K562 (cell line): ENCODE results near the gene IL3RA. TPM values are rescaled to one million over a fixed set of nuclear protein-coding genes. Genes with fewer than 3 reads are reported as not detected.
"Not testable (repeated sequence)": the region's sequence is repeated elsewhere in the genome, so short reads cannot be mapped to it uniquely, and the experiment has no call there.

ENCODE experiments used
- ATAC-seq: fragments of 200-7000 bp; cut with Tn5 transposase; 3 replicates; pipeline ENCODE4 v1.9.1; 2020; ENCODE audit warnings: moderate library complexity
- BruUV-seq: library from RNA; stranded (reverse); fragments of 400-500 nt; replicated peaks from 2 replicates; lab custom pipeline; 2021; lab: Mats Ljungman, UMichigan
- CTCF ChIA-PET: fragments of 300-600 bp; formaldehyde crosslinking; extraction: SDS; loops from one replicate; lab custom pipeline; 2021; ENCODE audit warnings: low intra/inter-chr PET ratio; lab: Yijun Ruan, JAX
- POLR2A ChIA-PET: fragments of 300-600, 350-650 bp; sonication (Branson Sonifier 250); formaldehyde crosslinking; extraction: SDS; loops from one replicate; lab custom pipeline; 2021; ENCODE audit warnings: antibody characterized with exemption, inconsistent platforms; lab: Yijun Ruan, JAX
- DNase-seq, 4 experiments: peaks; one replicate each; pipeline versions ENCODE4 v3.0.0 to v3.0.0-alpha.2; 2011 to 2018; ENCODE audit warnings: low spot score in 3 of 4, mixed read lengths in 3 of 4; ENCODE audit errors: extremely low read depth in 1 of 4
- FAIRE-seq: peaks from 2 replicates; lab custom pipeline; 2011; peaks lifted over from hg19 to GRCh38; lab: Jason Lieb, UNC
- H2AFZ ChIP-seq: 2 replicates; pipeline ENCODE4 v1.6.0; 2011; ENCODE audit warnings: low read depth, low read length, control low read depth, inconsistent platforms
- H3K27ac ChIP-seq: fragments of 200-600 bp; 3 replicates; pipeline ENCODE4 v1.8.0; 2011; ENCODE audit warnings: low read depth, mild to moderate bottlenecking, control low read depth, inconsistent platforms, low read length, moderate library complexity, mixed read lengths; ENCODE audit errors: extremely low read depth
- H3K27me3 ChIP-seq, 2 experiments: fragments of 300-600 bp in 1 of 2; 2 replicates in 1 of 2; 3 replicates in 1 of 2; pipeline versions ENCODE4 v1.6.0 to v1.8.0; 2011; ENCODE audit warnings: inconsistent platforms in 2 of 2, low read length in 2 of 2, mild to moderate bottlenecking in 1 of 2, mixed read lengths in 1 of 2, moderate library complexity in 1 of 2; ENCODE audit not compliant: control insufficient read depth in 2 of 2, insufficient read depth in 2 of 2
- H3K36me3 ChIP-seq: fragments of 300-600 bp; 3 replicates; pipeline ENCODE4 v1.8.0; 2011; ENCODE audit warnings: mild to moderate bottlenecking, low read length, inconsistent platforms; ENCODE audit not compliant: control insufficient read depth, insufficient read depth
- H3K4me1 ChIP-seq, 2 experiments: fragments of 200-600 bp in 1 of 2; replicated peaks in 1 of 2; 2 replicates in 1 of 2; 3 replicates in 1 of 2; pipeline versions ENCODE4 v1.5.1 to v1.8.0; 2011; ENCODE audit warnings: inconsistent platforms in 2 of 2, low read length in 2 of 2, mild to moderate bottlenecking in 1 of 2, mixed read lengths in 1 of 2, moderate library complexity in 1 of 2; ENCODE audit not compliant: control insufficient read depth in 2 of 2, insufficient read depth in 2 of 2
- H3K4me2 ChIP-seq: 2 replicates; pipeline ENCODE4 v1.6.1; 2011; ENCODE audit warnings: low read length, control low read depth, inconsistent platforms, mixed read lengths; ENCODE audit not compliant: insufficient read depth
- H3K4me3 ChIP-seq: fragments of 200-600 bp; sonication (generic), shearing (Covaris generic); 2 replicates; pipeline ENCODE4 v1.5.1; 2016; ENCODE audit warnings: control low read depth, inconsistent platforms
- H3K79me2 ChIP-seq: fragments of 200-600 bp; 3 replicates; pipeline ENCODE4 v1.8.0; 2011; ENCODE audit warnings: low read length, inconsistent platforms; ENCODE audit not compliant: control insufficient read depth, insufficient read depth
- H3K9ac ChIP-seq, 2 experiments: 2 replicates each; pipeline versions ENCODE4 v1.6.0 to v1.6.1; 2011; ENCODE audit warnings: low read depth in 2 of 2, low read length in 2 of 2, control low read depth in 1 of 2, inconsistent platforms in 1 of 2, mild to moderate bottlenecking in 1 of 2, mixed read lengths in 1 of 2; ENCODE audit not compliant: insufficient read depth in 1 of 2
- H3K9me1 ChIP-seq: one replicate; pipeline ENCODE4 v1.6.0; 2011; ENCODE audit warnings: inconsistent platforms, mild to moderate bottlenecking, low read length, moderate library complexity; ENCODE audit not compliant: control insufficient read depth, insufficient read depth
- H3K9me3 ChIP-seq: replicated peaks from 2 replicates; pipeline ENCODE4 v1.5.1; 2011; ENCODE audit warnings: low read depth, low read length, inconsistent platforms; ENCODE audit not compliant: control insufficient read depth, insufficient read depth
- H4K20me1 ChIP-seq: replicated peaks from 2 replicates; pipeline ENCODE4 v1.6.1; 2011; ENCODE audit warnings: low read length, inconsistent platforms, mixed read lengths; ENCODE audit not compliant: control insufficient read depth, insufficient read depth
- FOXK1 ChIP-seq: sonication (generic); formaldehyde crosslinking; IDR thresholded peaks from 2 replicates; pipeline ENCODE4 v1.8.0; 2022; ENCODE audit warnings: missing genetic modification reagents, mild to moderate bottlenecking, borderline replicate concordance
- FOXP1 ChIP-seq: sonication (generic); formaldehyde crosslinking; IDR thresholded peaks from 2 replicates; pipeline ENCODE4 v1.8.0; 2022; ENCODE audit warnings: mild to moderate bottlenecking, missing genetic modification reagents
- HDAC3 ChIP-seq: fragments of 450-650 bp; IDR thresholded peaks from 2 replicates; pipeline ENCODE4 v1.6.1; 2018; ENCODE audit warnings: borderline replicate concordance, mild to moderate bottlenecking, moderate library complexity; ENCODE audit not compliant: partially characterized antibody
- HIVEP1 ChIP-seq: fragments of 250-450 bp; sonication (Bioruptor Pico); IDR thresholded peaks from 2 replicates; pipeline ENCODE4 v1.4.0; 2020; ENCODE audit warnings: mild to moderate bottlenecking
- MAFG ChIP-seq: fragments of 450-650 bp; conservative IDR thresholded peaks from 2 replicates; pipeline ENCODE4 v1.6.1; 2016; ENCODE audit warnings: missing genetic modification characterization, missing compliant biosample characterization
- PHF20 ChIP-seq: fragments of 450-650 bp; IDR thresholded peaks from 2 replicates; pipeline ENCODE4 v1.6.1; 2018; ENCODE audit not compliant: partially characterized antibody
- PREB ChIP-seq: sonication (generic); formaldehyde crosslinking; IDR thresholded peaks from 2 replicates; pipeline ENCODE4 v1.8.1; 2023; ENCODE audit warnings: mild to moderate bottlenecking, missing genetic modification reagents
- RFX5 ChIP-seq: IDR thresholded peaks from 2 replicates; pipeline ENCODE4 v1.6.1; 2011; ENCODE audit warnings: low read depth, mild to moderate bottlenecking, improper control_type of control experiment, low read length
- SAFB ChIP-seq: fragments of 200-400 bp; formaldehyde crosslinking; IDR thresholded peaks from 2 replicates; pipeline ENCODE4 v1.6.1; 2017; ENCODE audit warnings: low read depth, low read length, borderline replicate concordance
- SMAD2 ChIP-seq: fragments of 150-350 bp; IDR thresholded peaks from 2 replicates; pipeline ENCODE4 v1.6.1; 2014; ENCODE audit warnings: low read depth, mild to moderate bottlenecking, low read length
- SRSF9 ChIP-seq: fragments of 200-400 bp; formaldehyde crosslinking; IDR thresholded peaks from 2 replicates; pipeline ENCODE4 v1.6.1; 2017; ENCODE audit warnings: low read depth, low read length, borderline replicate concordance
- USF1 ChIP-seq: sonication (generic); formaldehyde crosslinking; IDR thresholded peaks from 2 replicates; pipeline ENCODE4 v1.9.0; 2022; ENCODE audit warnings: mild to moderate bottlenecking, missing genetic modification reagents
- ZNF197 ChIP-seq: fragments of 200-800 bp; sonication (Bioruptor generic); IDR thresholded peaks from 2 replicates; pipeline ENCODE4 v1.6.1; 2016; ENCODE audit warnings: low read depth, missing genetic modification characterization, missing compliant biosample characterization
- ZNF324 ChIP-seq: fragments of 250-450 bp; sonication (Bioruptor Pico); IDR thresholded peaks from 2 replicates; pipeline ENCODE4 v1.4.0; 2020; ENCODE audit warnings: mild to moderate bottlenecking
- WGBS: fragments of 100-300 bp; shearing (Covaris generic); methylation state at CpG from one replicate; pipeline ENCODE4 v1.1.6; 2016; ENCODE audit warnings: low coverage, mixed read lengths; ENCODE audit not compliant: insufficient coverage; ENCODE audit errors: missing lambda C conversion rate; 5-methylcytosine and 5-hydroxymethylcytosine counted together
- in situ Hi-C: fragments of 300-500 bp; cut with MboI; formaldehyde crosslinking; loops from 4 replicates; pipeline ENCODE4 v1.15.0; 2018; ENCODE audit warnings: inconsistent platforms, mixed read lengths
- intact Hi-C: fragments of 100-400 bp; cut with micrococcal nuclease; formaldehyde crosslinking; loops from 2 replicates; pipeline ENCODE4 v1.14.2; 2022
- polyA plus RNA-seq, 8 experiments: library from polyadenylated mRNA; depleted of rRNA in 4 of 8; stranded (reverse) in 5 of 8; unstranded in 3 of 8; fragments of >200 nt; fragmentation: Nextera tagmentation in 2 of 8; fragmentation: Illumina TruSeq in 1 of 8; extraction: Ambion mirVana in 2 of 8; extraction: Trizol in 1 of 8; gene quantifications; 2 replicates each; pipeline versions ENCODE4 v1.2.1 to v1.2.3, GENCODE V29; 2011 to 2014; ENCODE audit warnings: inconsistent platforms in 1 of 8, missing spikeins in 1 of 8
- total RNA-seq, 7 experiments: library from RNA; depleted of rRNA in 6 of 7; stranded (reverse); fragments of >200 nt in 6 of 7; fragmentation: Illumina TruSeq in 2 of 7; extraction: Trizol in 2 of 7; gene quantifications; 2 replicates each; pipeline versions ENCODE4 v1.2.1 to v1.2.3, GENCODE V29; 2011 to 2021; ENCODE audit warnings: low replicate concordance in 1 of 7

The IL3RA gene
- total and polyA plus RNA-seq, 9 of the 15 experiments (the other 6 are each of a cell fraction or from before 2014, with no cell fraction given): not detected

DNA sequence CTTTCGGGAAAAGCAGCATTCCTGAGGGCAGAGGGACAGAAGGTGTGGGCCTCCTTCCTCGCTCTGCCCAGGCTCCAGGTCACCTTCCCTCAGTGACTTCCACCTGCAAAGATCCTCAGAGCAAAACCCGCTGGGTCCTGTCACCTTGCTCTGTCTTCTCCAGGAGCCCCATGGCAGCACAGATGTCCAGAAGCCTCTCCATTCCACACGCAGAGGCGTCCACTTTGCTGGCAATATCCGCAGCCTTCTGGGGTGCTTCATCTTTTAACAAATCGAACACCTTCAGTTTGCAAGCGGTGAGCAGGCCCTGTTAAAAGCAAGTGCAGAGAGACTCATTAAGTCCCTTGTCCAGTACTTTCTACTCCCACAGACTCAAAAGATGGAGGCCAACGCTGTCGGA, 88.8 kb downstream of the IL3RA start:
- Histone ChIP-seq H3K36me3 (peaks cover 11% of the 10 kb centered on the region; the same call in 2 of the 3 replicates), H3K4me3 (no peak overlapping the region), H3K79me2 (no peaks in the 10 kb centered on the region), H3K27me3 (no peaks in the 10 kb centered on the region), H3K4me1 (peaks cover 0 to 4% of the 10 kb centered on the region in 2 experiments; a peak in 2 of 5 replicates), H3K4me2 (no peak overlapping the region), H4K20me1 (no peaks in the 10 kb centered on the region), H3K9me1 (no peaks in the 10 kb centered on the region), H3K9me3 (no peaks in the 10 kb centered on the region; the same call in 1 of the 2 replicates), H3K9ac (no peak overlapping the region), H3K27ac (no peak overlapping the region), H2AFZ (no peak overlapping the region)
- no peak for ATAC-seq
- no peak for DNase-seq
- CTCF ChIA-PET: no interaction called here
- POLR2A ChIA-PET: no interaction called here
- intact Hi-C loops (no loop called here), in situ Hi-C loops (no loop called here)
- 67% methylated on average over 8 of the region's 10 CpGs for WGBS
- FAIRE-seq: no peak
- TF ChIP-seq SAFB: no peak
- TF ChIP-seq PHF20: no peak
- TF ChIP-seq HDAC3: no peak
- TF ChIP-seq SMAD2: no peak
- TF ChIP-seq ZNF324 (CRISPR knock-in tag): no peak
- TF ChIP-seq USF1 (CRISPR knock-in tag): no peak
- TF ChIP-seq PREB (CRISPR knock-in tag): no peak
- TF ChIP-seq ZNF197 (CRISPR knock-in tag): no peak
- no peak for TF ChIP-seq FOXK1 (CRISPR knock-in tag)
- no peak for TF ChIP-seq RFX5
- TF ChIP-seq SRSF9: no peak
- TF ChIP-seq FOXP1 (CRISPR knock-in tag): no peak
- TF ChIP-seq HIVEP1: no peak
- TF ChIP-seq MAFG (tag): no peak
- no TSS peak for BruUV-seq

DNA sequence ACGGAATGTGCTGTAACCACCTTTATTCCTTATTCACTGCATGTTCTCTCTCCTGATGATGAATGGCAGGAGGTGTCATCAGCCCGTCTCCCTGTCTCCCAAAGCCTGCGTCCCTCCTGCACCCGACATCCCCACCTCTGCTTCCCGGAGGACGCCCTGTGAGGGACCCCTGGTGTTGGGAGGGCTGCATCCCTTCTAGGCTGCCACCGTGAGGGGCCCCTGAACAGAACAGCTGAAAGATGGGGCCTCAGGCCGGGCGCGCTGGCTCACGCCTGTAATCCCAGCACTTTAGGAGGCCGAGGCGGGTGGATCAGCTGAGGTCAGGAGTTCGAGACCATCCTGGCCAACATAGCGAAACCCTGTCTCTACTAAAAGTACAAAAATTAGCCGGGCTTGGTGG, 89.7 kb downstream of the IL3RA start:
- H3K36me3 ChIP-seq, H3K9me1 ChIP-seq, H3K27ac ChIP-seq, FAIRE-seq, H3K79me2 ChIP-seq, H3K4me1 ChIP-seq, H3K27me3 ChIP-seq, H2AFZ ChIP-seq, CTCF ChIA-PET, POLR2A ChIA-PET, DNase-seq, BruUV-seq, H3K9ac ChIP-seq, H3K9me3 ChIP-seq, in situ Hi-C loops, H3K4me2 ChIP-seq, intact Hi-C loops, H3K4me3 ChIP-seq, ATAC-seq, H4K20me1 ChIP-seq: not testable (repeated sequence)
- 87% methylated on average over 10 of the region's 16 CpGs for WGBS
